Neural cell (in vitro differentiated cells): ENCODE measurements around the gene COL8A1. TPM values are rescaled to one million over a fixed set of nuclear protein-coding genes. Genes with fewer than 3 reads are reported as not detected.

Source experiments
- H2AFZ ChIP-seq: fragments of 200-600, 300-800 bp; sonication (generic), shearing (Covaris generic); 2 replicates; pipeline ENCODE4 v1.6.0; 2014; ENCODE audit warnings: low read depth, mild to moderate bottlenecking, antibody characterized with exemption, low read length, moderate library complexity
- H3F3A ChIP-seq: fragments of 200-600 bp; shearing (Covaris generic); 2 replicates; pipeline ENCODE4 v1.6.1; 2016; ENCODE audit warnings: mild to moderate bottlenecking, moderate library complexity, mixed read lengths, antibody characterized with exemption, low read length; ENCODE audit not compliant: insufficient read depth, poor library complexity, severe bottlenecking
- H3K27ac ChIP-seq: fragments of 200-600, 300-800 bp; sonication (generic), shearing (Covaris generic); 2 replicates; pipeline ENCODE4 v1.5.1; 2014; ENCODE audit warnings: mild to moderate bottlenecking, low read length, moderate library complexity
- H3K27me3 ChIP-seq: fragments of 300-800, 200-600 bp; sonication (generic), shearing (Covaris generic); 2 replicates; pipeline ENCODE4 v1.6.0; 2014; ENCODE audit warnings: mild to moderate bottlenecking, low read depth, low read length, moderate library complexity; ENCODE audit not compliant: insufficient read depth
- H3K36me3 ChIP-seq: fragments of 300-800, 200-600 bp; sonication (generic), shearing (Covaris generic); 2 replicates; pipeline ENCODE4 v1.5.1; 2014; ENCODE audit warnings: mild to moderate bottlenecking, antibody characterized with exemption, low read length, moderate library complexity; ENCODE audit not compliant: insufficient read depth
- H3K4me2 ChIP-seq: fragments of 300-800, 200-600 bp; sonication (generic), shearing (Covaris generic); 2 replicates; pipeline ENCODE4 v1.6.0; 2014; ENCODE audit warnings: mild to moderate bottlenecking, low read length
- H3K4me3 ChIP-seq: fragments of 300-800, 200-600 bp; sonication (generic), shearing (Covaris generic); 2 replicates; pipeline ENCODE4 v1.5.1; 2014; ENCODE audit warnings: mild to moderate bottlenecking, low read length, moderate library complexity
- H3K79me2 ChIP-seq: fragments of 200-600 bp; shearing (Covaris generic); replicated peaks from 2 replicates; pipeline ENCODE4 v1.6.0; 2014; ENCODE audit warnings: mild to moderate bottlenecking, low read length, moderate library complexity; ENCODE audit not compliant: insufficient read depth
- H3K9ac ChIP-seq: fragments of 300-800, 200-600 bp; sonication (generic), shearing (Covaris generic); 2 replicates; pipeline ENCODE4 v1.6.1; 2016; ENCODE audit warnings: mild to moderate bottlenecking, low read length, mixed read lengths
- H3K9me2 ChIP-seq: fragments of 200-600 bp; shearing (Covaris generic); 2 replicates; pipeline ENCODE4 v1.6.1; 2016; ENCODE audit warnings: mild to moderate bottlenecking, low read length, mixed read lengths; ENCODE audit not compliant: insufficient read depth
- H3K9me3 ChIP-seq: fragments of 200-600, 300-800 bp; sonication (generic), shearing (Covaris generic); 2 replicates; pipeline ENCODE4 v1.6.1; 2016; ENCODE audit warnings: mild to moderate bottlenecking, mixed run types, low read length, moderate library complexity, mixed read lengths
- H4K20me1 ChIP-seq: fragments of 200-600 bp; shearing (Covaris generic); 2 replicates; pipeline ENCODE4 v1.6.1; 2016; ENCODE audit warnings: mild to moderate bottlenecking, mixed run types; ENCODE audit not compliant: insufficient read depth
- CTCF ChIP-seq: fragments of 450-650 bp; IDR thresholded peaks from 2 replicates; pipeline ENCODE4 v1.5.1; 2014; ENCODE audit warnings: antibody characterized with exemption, mild to moderate bottlenecking, moderate library complexity; ENCODE audit not compliant: poor library complexity, severe bottlenecking
- EP300 ChIP-seq: fragments of 450-650 bp; conservative IDR thresholded peaks from 2 replicates; pipeline ENCODE4 v1.6.1; 2014; ENCODE audit warnings: antibody characterized with exemption, mild to moderate bottlenecking, moderate library complexity; ENCODE audit not compliant: poor library complexity, severe bottlenecking
- EZH2 ChIP-seq: fragments of 200-600, 300-800 bp; shearing (Covaris generic), sonication (generic); IDR thresholded peaks from 2 replicates; pipeline ENCODE4 v1.6.1; 2014; ENCODE audit warnings: antibody characterized with exemption, low read length, borderline replicate concordance, mild to moderate bottlenecking; ENCODE audit not compliant: insufficient read depth, poor library complexity, severe bottlenecking
- MXI1 ChIP-seq: fragments of 450-650 bp; conservative IDR thresholded peaks from 2 replicates; pipeline ENCODE4 v1.6.1; 2014; ENCODE audit warnings: antibody characterized with exemption, mild to moderate bottlenecking; ENCODE audit not compliant: poor library complexity, severe bottlenecking
- POLR2AphosphoS5 ChIP-seq: IDR thresholded peaks from 2 replicates; pipeline ENCODE4 v1.6.1; 2012
- RAD21 ChIP-seq: fragments of 450-650 bp; conservative IDR thresholded peaks from 2 replicates; pipeline ENCODE4 v1.6.1; 2014; ENCODE audit warnings: antibody characterized with exemption, mild to moderate bottlenecking, moderate library complexity
- REST ChIP-seq: IDR thresholded peaks from 2 replicates; pipeline ENCODE4 v1.6.1; 2012; ENCODE audit warnings: borderline replicate concordance
- SMC3 ChIP-seq: fragments of 450-650 bp; conservative IDR thresholded peaks from 2 replicates; pipeline ENCODE4 v1.6.1; 2014; ENCODE audit warnings: antibody characterized with exemption, mild to moderate bottlenecking, moderate library complexity; ENCODE audit not compliant: poor library complexity
- TAF1 ChIP-seq: IDR thresholded peaks from 2 replicates; pipeline ENCODE4 v1.6.1; 2012; ENCODE audit warnings: low read depth
- polyA plus RNA-seq: library from polyadenylated mRNA; depleted of rRNA; stranded (reverse); fragments of >200 nt; gene quantifications from 2 replicates; pipeline ENCODE4 v1.2.3, GENCODE V29; 2014

Gene COL8A1
- polyA plus RNA-seq, 1 donor from 2014 or later, result 0.04 TPM

- Histone ChIP-seq H3K9me3 (no peaks in the 10 kb centered on the region), H3K36me3 (no peaks in the 10 kb centered on the region), H2AFZ (no peak overlapping the region), H4K20me1 (no peaks in the 10 kb centered on the region), H3K4me2 (no peak overlapping the region), H3K79me2 (no peaks in the 10 kb centered on the region), H3K9ac (no peak overlapping the region), H3F3A (no peaks in the 10 kb centered on the region), H3K4me3 (no peak overlapping the region), H3K27me3 (no peaks in the 10 kb centered on the region), H3K27ac (no peak overlapping the region), H3K9me2 (no peaks in the 10 kb centered on the region)
- TF ChIP-seq EZH2 (no peak), EP300 (no peak), CTCF (no peak), POLR2AphosphoS5 (no peak), MXI1 (no peak), REST (no peak), SMC3 (no peak), RAD21 (no peak)
Observed at GRCh38 chr3:99780749-99781148, 142.4 kb downstream of the COL8A1 start.

- no peaks in the 10 kb centered on the region for H3K79me2 ChIP-seq
- H3K9me2 ChIP-seq, result no peaks in the 10 kb centered on the region
Observed at GRCh38 chr3:99781761-99782160, 143.4 kb downstream of the COL8A1 start.

More at GRCh38 chr3:99781761-99782160, 143.4 kb downstream of the COL8A1 start:
- TF ChIP-seq REST (no peak), EP300 (no peak), TAF1 (no peak)
- no peak overlapping the region for H3K27ac ChIP-seq
- no peak overlapping the region for H3K4me3 ChIP-seq
- H3K27me3 ChIP-seq, result no peaks in the 10 kb centered on the region
- H4K20me1 ChIP-seq, result no peaks in the 10 kb centered on the region
- H3F3A ChIP-seq, result no peaks in the 10 kb centered on the region
- H3K9me3 ChIP-seq, result no peaks in the 10 kb centered on the region
- H3K36me3 ChIP-seq, result no peaks in the 10 kb centered on the region
- no peak overlapping the region for H3K4me2 ChIP-seq
- no peak overlapping the region for H3K9ac ChIP-seq
- no peak overlapping the region for H2AFZ ChIP-seq
